K562 (cell line): ENCODE data around the gene SETMAR. TPM values are rescaled to one million over a fixed set of nuclear protein-coding genes. Genes with fewer than 3 reads are reported as not detected.
A peak's percentile ranks its signal among the peaks of the same experiment; 100 is the strongest.

Experiments used
- CBX2 ChIP-seq: fragments of 200-600 bp; sonication (generic); IDR thresholded peaks from one replicate; pipeline ENCODE4 v1.6.1; 2012; ENCODE audit warnings: mild to moderate bottlenecking, low read length, inconsistent platforms; ENCODE audit not compliant: insufficient read depth, poor library complexity, severe bottlenecking
- CREB3 ChIP-seq: fragments of 450-650 bp; conservative IDR thresholded peaks from 2 replicates; pipeline ENCODE4 v1.6.1; 2016; ENCODE audit warnings: missing genetic modification characterization, low read depth, mild to moderate bottlenecking, missing compliant biosample characterization, moderate library complexity
- DPF2 ChIP-seq: fragments of 450-650 bp; IDR thresholded peaks from 2 replicates; pipeline ENCODE4 v1.6.1; 2016
- FOXM1 ChIP-seq, 2 experiments: fragments of 450-650 bp in 1 of 2; sonication (generic) in 1 of 2; formaldehyde crosslinking in 1 of 2; IDR thresholded peaks; 2 replicates each; pipeline versions ENCODE4 v1.6.1 to v1.9.0; 2017 to 2022; ENCODE audit warnings: low read depth in 2 of 2, mild to moderate bottlenecking in 2 of 2, missing genetic modification reagents in 1 of 2, moderate library complexity in 1 of 2
- MAFG ChIP-seq: fragments of 450-650 bp; conservative IDR thresholded peaks from 2 replicates; pipeline ENCODE4 v1.6.1; 2016; ENCODE audit warnings: missing genetic modification characterization, missing compliant biosample characterization
- MED1 ChIP-seq: sonication (generic); formaldehyde crosslinking; IDR thresholded peaks from 2 replicates; pipeline ENCODE4 v1.8.1; 2023; ENCODE audit warnings: missing genetic modification reagents, borderline replicate concordance
- MXD1 ChIP-seq: fragments of 250-450 bp; sonication (Bioruptor Pico); IDR thresholded peaks from 2 replicates; pipeline ENCODE4 v1.8.0; 2021; ENCODE audit warnings: borderline replicate concordance, mild to moderate bottlenecking, moderate library complexity; ENCODE audit not compliant: poor library complexity, severe bottlenecking
- NCOA1 ChIP-seq: fragments of 450-650 bp; IDR thresholded peaks from 2 replicates; pipeline ENCODE4 v1.6.1; 2016; ENCODE audit warnings: low read depth
- PHB2 ChIP-seq: fragments of 450-650 bp; IDR thresholded peaks from 2 replicates; pipeline ENCODE4 v1.6.1; 2017; ENCODE audit warnings: low read depth
- PHF21A ChIP-seq: fragments of 450-650 bp; IDR thresholded peaks from 2 replicates; pipeline ENCODE4 v1.6.1; 2017; ENCODE audit warnings: low read depth, borderline replicate concordance
- PRPF4 ChIP-seq: fragments of 200-400 bp; formaldehyde crosslinking; IDR thresholded peaks from one replicate; pipeline ENCODE4 v1.6.1; 2017; ENCODE audit warnings: low read length, low read depth, mild to moderate bottlenecking; ENCODE audit not compliant: insufficient read depth, poor library complexity, severe bottlenecking
- RFX5 ChIP-seq: IDR thresholded peaks from 2 replicates; pipeline ENCODE4 v1.6.1; 2011; ENCODE audit warnings: low read depth, mild to moderate bottlenecking, improper control_type of control experiment, low read length
- SMAD2 ChIP-seq: fragments of 150-350 bp; IDR thresholded peaks from 2 replicates; pipeline ENCODE4 v1.6.1; 2014; ENCODE audit warnings: low read depth, mild to moderate bottlenecking, low read length
- ZNF431 ChIP-seq: sonication (generic); formaldehyde crosslinking; IDR thresholded peaks from 2 replicates; pipeline ENCODE4 v1.8.0; 2022; ENCODE audit warnings: mild to moderate bottlenecking, missing genetic modification reagents
- ZNF830 ChIP-seq: fragments of 250-450 bp; sonication (Bioruptor Pico); IDR thresholded peaks from 2 replicates; pipeline ENCODE4 v1.5.0; 2021; ENCODE audit warnings: mild to moderate bottlenecking
- polyA plus RNA-seq, 8 experiments: library from polyadenylated mRNA; depleted of rRNA in 4 of 8; stranded (reverse) in 5 of 8; unstranded in 3 of 8; fragments of >200 nt; fragmentation: Nextera tagmentation in 2 of 8; fragmentation: Illumina TruSeq in 1 of 8; extraction: Ambion mirVana in 2 of 8; extraction: Trizol in 1 of 8; gene quantifications; 2 replicates each; pipeline versions ENCODE4 v1.2.1 to v1.2.3, GENCODE V29; 2011 to 2014; ENCODE audit warnings: inconsistent platforms in 1 of 8, missing spikeins in 1 of 8
- total RNA-seq, 7 experiments: library from RNA; depleted of rRNA in 6 of 7; stranded (reverse); fragments of >200 nt in 6 of 7; fragmentation: Illumina TruSeq in 2 of 7; extraction: Trizol in 2 of 7; gene quantifications; 2 replicates each; pipeline versions ENCODE4 v1.2.1 to v1.2.3, GENCODE V29; 2011 to 2021; ENCODE audit warnings: low replicate concordance in 1 of 7
- TF ChIP-seq, protein P1 (sequence below): sonication (generic); formaldehyde crosslinking; IDR thresholded peaks from 2 replicates; pipeline ENCODE4 v1.8.1; 2022; ENCODE audit warnings: missing genetic modification reagents
- TF ChIP-seq, protein P2 (sequence below): fragments of 450-650 bp; formaldehyde crosslinking; IDR thresholded peaks from 2 replicates; pipeline ENCODE4 v1.4.0; 2022; ENCODE audit warnings: mild to moderate bottlenecking, moderate library complexity
- TF ChIP-seq, protein P3 (sequence below): IDR thresholded peaks from 2 replicates; pipeline ENCODE4 v1.6.1; 2016; ENCODE audit warnings: missing genetic modification characterization, missing compliant biosample characterization
- TF ChIP-seq, protein P4 (sequence below): fragments of 250-450 bp; sonication (Bioruptor Pico); IDR thresholded peaks from 2 replicates; pipeline ENCODE4 v1.9.0; 2021; ENCODE audit warnings: mild to moderate bottlenecking, inconsistent platforms

Gene SETMAR
- total and polyA plus RNA-seq, 9 of the 15 experiments (the other 6 are each of a cell fraction or from before 2014, with no cell fraction given): 5.5 to 25.1 (median 18.2) TPM

DNA sequence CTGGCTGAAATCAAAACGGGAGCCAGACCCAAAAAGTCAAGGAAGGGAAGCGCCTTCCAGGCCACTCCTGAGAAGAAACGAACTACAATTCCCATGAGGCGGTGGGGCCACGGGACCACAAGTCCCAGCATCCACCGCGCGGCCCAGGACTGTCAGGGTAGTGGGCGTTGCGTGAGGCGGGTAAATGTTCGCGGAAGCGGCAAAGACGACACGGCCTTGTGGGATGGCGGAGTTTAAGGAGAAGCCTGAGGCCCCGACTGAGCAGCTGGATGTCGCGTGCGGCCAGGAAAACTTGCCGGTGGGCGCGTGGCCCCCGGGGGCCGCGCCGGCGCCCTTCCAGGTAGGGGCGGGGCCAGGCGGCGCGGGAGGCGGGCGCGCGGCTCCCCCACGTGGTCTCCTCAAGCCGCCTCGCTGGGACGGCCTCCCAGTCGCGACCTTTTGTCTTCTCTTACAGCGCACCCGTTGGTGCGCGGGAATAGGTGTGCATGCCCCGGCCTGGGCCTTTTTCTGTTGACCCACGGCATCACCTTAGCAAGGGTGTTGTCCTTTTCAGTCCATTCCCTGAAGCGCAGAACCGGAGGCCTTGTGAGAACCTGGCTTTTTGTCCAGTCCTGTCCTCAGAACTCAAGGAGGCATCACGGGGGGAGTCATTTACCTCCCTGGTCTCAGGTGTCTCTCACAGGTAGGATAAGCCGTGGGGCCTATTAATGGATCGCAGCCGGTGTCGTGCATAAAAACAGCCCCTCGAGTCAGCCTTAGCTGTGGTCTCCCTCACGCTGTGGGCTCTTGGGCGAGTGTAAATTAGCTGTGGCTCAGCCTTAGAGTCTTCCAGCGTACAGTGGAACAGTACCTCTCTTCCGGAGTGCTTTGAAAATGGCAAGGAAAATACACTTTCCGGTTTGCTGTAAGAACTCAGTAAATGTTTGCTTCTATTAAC lies at the start of gene SETMAR (continued):
- TF ChIP-seq, protein P1, sequence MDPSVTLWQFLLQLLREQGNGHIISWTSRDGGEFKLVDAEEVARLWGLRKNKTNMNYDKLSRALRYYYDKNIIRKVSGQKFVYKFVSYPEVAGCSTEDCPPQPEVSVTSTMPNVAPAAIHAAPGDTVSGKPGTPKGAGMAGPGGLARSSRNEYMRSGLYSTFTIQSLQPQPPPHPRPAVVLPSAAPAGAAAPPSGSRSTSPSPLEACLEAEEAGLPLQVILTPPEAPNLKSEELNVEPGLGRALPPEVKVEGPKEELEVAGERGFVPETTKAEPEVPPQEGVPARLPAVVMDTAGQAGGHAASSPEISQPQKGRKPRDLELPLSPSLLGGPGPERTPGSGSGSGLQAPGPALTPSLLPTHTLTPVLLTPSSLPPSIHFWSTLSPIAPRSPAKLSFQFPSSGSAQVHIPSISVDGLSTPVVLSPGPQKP: no peak
- TF ChIP-seq NCOA1: no peak
- TF ChIP-seq ZNF431 (CRISPR knock-in tag): no peak
- TF ChIP-seq PHB2: no peak
- TF ChIP-seq FOXM1 (IDR thresholded peaks at IDR 0.05; ENCODE audit: low read depth): no peak; the same call in 1 of the 2 replicates
- TF ChIP-seq FOXM1 (CRISPR knock-in tag; IDR thresholded peaks at IDR 0.05; ENCODE audit: low read depth): peak; percentile 90
- TF ChIP-seq PRPF4: no peak
- TF ChIP-seq, protein P2, sequence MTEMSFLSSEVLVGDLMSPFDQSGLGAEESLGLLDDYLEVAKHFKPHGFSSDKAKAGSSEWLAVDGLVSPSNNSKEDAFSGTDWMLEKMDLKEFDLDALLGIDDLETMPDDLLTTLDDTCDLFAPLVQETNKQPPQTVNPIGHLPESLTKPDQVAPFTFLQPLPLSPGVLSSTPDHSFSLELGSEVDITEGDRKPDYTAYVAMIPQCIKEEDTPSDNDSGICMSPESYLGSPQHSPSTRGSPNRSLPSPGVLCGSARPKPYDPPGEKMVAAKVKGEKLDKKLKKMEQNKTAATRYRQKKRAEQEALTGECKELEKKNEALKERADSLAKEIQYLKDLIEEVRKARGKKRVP: peak; percentile 74
- 0 out of 2 replicates have a peak, but pooled peaks have one; percentile 26 for TF ChIP-seq RFX5
- TF ChIP-seq PHF21A: no peak
- TF ChIP-seq CREB3: no peak
- TF ChIP-seq, protein P3, sequence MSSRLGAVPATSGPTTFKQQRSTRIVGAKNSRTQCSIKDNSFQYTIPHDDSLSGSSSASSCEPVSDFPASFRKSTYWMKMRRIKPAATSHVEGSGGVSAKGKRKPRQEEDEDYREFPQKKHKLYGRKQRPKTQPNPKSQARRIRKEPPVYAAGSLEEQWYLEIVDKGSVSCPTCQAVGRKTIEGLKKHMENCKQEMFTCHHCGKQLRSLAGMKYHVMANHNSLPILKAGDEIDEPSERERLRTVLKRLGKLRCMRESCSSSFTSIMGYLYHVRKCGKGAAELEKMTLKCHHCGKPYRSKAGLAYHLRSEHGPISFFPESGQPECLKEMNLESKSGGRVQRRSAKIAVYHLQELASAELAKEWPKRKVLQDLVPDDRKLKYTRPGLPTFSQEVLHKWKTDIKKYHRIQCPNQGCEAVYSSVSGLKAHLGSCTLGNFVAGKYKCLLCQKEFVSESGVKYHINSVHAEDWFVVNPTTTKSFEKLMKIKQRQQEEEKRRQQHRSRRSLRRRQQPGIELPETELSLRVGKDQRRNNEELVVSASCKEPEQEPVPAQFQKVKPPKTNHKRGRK (tag): no peak
- TF ChIP-seq MAFG (tag): no peak
- TF ChIP-seq, protein P4, sequence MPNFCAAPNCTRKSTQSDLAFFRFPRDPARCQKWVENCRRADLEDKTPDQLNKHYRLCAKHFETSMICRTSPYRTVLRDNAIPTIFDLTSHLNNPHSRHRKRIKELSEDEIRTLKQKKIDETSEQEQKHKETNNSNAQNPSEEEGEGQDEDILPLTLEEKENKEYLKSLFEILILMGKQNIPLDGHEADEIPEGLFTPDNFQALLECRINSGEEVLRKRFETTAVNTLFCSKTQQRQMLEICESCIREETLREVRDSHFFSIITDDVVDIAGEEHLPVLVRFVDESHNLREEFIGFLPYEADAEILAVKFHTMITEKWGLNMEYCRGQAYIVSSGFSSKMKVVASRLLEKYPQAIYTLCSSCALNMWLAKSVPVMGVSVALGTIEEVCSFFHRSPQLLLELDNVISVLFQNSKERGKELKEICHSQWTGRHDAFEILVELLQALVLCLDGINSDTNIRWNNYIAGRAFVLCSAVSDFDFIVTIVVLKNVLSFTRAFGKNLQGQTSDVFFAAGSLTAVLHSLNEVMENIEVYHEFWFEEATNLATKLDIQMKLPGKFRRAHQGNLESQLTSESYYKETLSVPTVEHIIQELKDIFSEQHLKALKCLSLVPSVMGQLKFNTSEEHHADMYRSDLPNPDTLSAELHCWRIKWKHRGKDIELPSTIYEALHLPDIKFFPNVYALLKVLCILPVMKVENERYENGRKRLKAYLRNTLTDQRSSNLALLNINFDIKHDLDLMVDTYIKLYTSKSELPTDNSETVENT: peak; percentile 77; the same call in 1 of the 2 replicates
- TF ChIP-seq MED1 (CRISPR knock-in tag): no peak
- no peak for TF ChIP-seq CBX2
- TF ChIP-seq ZNF830: no peak; the same call in 1 of the 2 replicates
- no peak for TF ChIP-seq DPF2
- TF ChIP-seq SMAD2: no peak
- peak; percentile 43 for TF ChIP-seq MXD1 (CRISPR knock-in tag)
